AG09309 (cell line): Measurements from ENCODE around the gene CUL7.

Experiments
- DNase-seq: peaks from one replicate; pipeline ENCODE4 v3.0.0-alpha.2; 2010; ENCODE audit warnings: low read depth
- H3K4me3 ChIP-seq: 2 replicates; pipeline ENCODE4 v1.5.1; 2011; ENCODE audit warnings: mild to moderate bottlenecking, low read depth, low read length, moderate library complexity; ENCODE audit not compliant: control insufficient read depth
- CTCF ChIP-seq: IDR thresholded peaks from 2 replicates; pipeline ENCODE4 v1.5.1; 2011; ENCODE audit warnings: mild to moderate bottlenecking, low read depth, low read length, inconsistent platforms; ENCODE audit not compliant: insufficient read depth, control insufficient read depth; ENCODE audit errors: missing control alignments

CUL7 gene

GRCh38 chr6:43077981-43078511 lies 24.4 kb upstream of the CUL7 start:
- peak overlapping the region; percentile 69 for H3K4me3 ChIP-seq
- peak; percentile 6 for TF ChIP-seq CTCF
- DNase-seq, result peak; percentile 67

GRCh38 chr6:43077333-43077809 lies 23.7 kb upstream of the CUL7 start:
- DNase-seq, result no peak
- TF ChIP-seq CTCF, result no peak
- peak overlapping the region; percentile 69 for H3K4me3 ChIP-seq

GRCh38 chr6:43076464-43077332 lies 23.0 kb upstream of the CUL7 start:
- no peak for DNase-seq
- peak overlapping the region; percentile 69 for H3K4me3 ChIP-seq
- no peak for TF ChIP-seq CTCF

- H3K4me3 ChIP-seq, result peak within 1 kb of the TSS; percentile 69
- no peak for TF ChIP-seq CTCF
- no peak for DNase-seq
Measured at GRCh38 chr6:43075670-43076463, 22.2 kb upstream of the CUL7 start, which contains the start of gene PTK7. Gene PTK7, plus strand, starts transcription at chr6:43076314. Its CDS starts 175 bp downstream, at chr6:43076489.

GRCh38 chr6:43074847-43075669 lies 21.4 kb upstream of the CUL7 start:
- peak overlapping the region; percentile 35; the same call in 1 of the 2 replicates for H3K4me3 ChIP-seq
- TF ChIP-seq CTCF, result no peak
- peak; percentile 46 for DNase-seq
